ENCODE data around the gene WDR83. TPM values are rescaled to one million over a fixed set of nuclear protein-coding genes. Genes with fewer than 3 reads are reported as not detected.

WDR83 gene
- total and polyA plus RNA-seq, 10 of the 15 experiments (the other 5 are each of a cell fraction or from before 2014, with no cell fraction given), result 0.58 to 17.7 (median 10.8) TPM

DNA sequence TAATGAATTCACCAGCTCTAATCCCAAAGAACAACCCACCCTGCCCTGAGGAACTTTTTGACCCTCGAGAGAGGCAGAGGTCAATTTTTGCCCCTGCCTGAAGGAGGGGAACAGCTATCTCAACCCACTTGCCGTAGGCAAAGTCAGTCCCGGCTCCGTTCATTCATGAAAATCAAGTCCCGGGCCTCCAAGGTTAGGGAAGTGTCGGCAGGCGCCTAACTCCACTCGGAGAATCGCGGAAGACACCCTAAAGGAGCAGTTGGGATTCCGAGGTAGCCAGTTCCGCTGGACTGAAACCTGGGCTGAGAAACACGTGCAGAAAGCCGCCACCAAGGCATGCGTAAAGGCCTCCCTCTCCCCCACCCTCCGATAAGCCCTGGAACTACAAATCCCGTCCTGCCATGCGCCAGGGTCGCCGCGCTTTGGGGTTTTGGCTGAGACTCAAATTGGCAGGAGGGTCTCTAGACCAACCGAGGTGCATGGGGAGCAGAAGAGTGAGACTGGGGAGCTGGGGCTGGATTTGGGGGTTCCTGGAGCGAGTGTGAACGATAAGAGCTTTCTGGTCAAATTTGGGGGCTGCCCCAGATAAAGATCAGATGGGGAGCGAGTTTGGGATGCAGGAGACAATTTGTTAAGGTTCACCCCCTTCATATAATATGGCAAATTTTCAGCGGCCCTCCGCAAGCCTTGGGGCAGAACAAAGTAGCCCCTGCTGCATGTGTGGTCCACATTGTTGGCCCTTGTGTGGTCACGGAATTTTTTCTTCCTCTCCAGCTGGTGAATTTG lies 57.2 kb downstream of the WDR83 start, which contains the start of gene TNPO2 (continued):
- TF ChIP-seq, protein P1, sequence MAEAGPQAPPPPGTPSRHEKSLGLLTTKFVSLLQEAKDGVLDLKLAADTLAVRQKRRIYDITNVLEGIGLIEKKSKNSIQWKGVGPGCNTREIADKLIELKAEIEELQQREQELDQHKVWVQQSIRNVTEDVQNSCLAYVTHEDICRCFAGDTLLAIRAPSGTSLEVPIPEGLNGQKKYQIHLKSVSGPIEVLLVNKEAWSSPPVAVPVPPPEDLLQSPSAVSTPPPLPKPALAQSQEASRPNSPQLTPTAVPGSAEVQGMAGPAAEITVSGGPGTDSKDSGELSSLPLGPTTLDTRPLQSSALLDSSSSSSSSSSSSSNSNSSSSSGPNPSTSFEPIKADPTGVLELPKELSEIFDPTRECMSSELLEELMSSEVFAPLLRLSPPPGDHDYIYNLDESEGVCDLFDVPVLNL (IDR thresholded peaks at IDR 0.05; ENCODE audit: low read depth, low read length), result no peak
- TF ChIP-seq GATAD2B (conservative IDR thresholded peaks at IDR 0.05; ENCODE audit: low read depth) (peak; percentile 10; the same call in 1 of the 2 replicates), FOS (IDR thresholded peaks at IDR 0.05; ENCODE audit: borderline replicate concordance, extremely low read depth, insufficient read length) (no peak), SIX5 (IDR thresholded peaks at IDR 0.05; ENCODE audit: low read depth, low read length, severe bottlenecking) (peak; percentile 81), KAT2A (conservative IDR thresholded peaks at IDR 0.05; ENCODE audit: control insufficient read depth, low read depth, low read length) (no peak), NR2F1 (conservative IDR thresholded peaks at IDR 0.05) (peak; percentile 25; the same call in 1 of the 2 replicates), YY1 (IDR thresholded peaks at IDR 0.05; ENCODE audit: low read depth, low read length) (peak; percentile 70; the same call in 1 of the 2 replicates), SRF (IDR thresholded peaks at IDR 0.05; ENCODE audit: low read depth in 2 of 2, low read length in 2 of 2) (no peak), STAT1 (conservative IDR thresholded peaks at IDR 0.05) (no peak; the same call in 1 of the 2 replicates), RUNX3 (IDR thresholded peaks at IDR 0.05; ENCODE audit: low read length) (peak; percentile 71)
- TF ChIP-seq, protein P2, sequence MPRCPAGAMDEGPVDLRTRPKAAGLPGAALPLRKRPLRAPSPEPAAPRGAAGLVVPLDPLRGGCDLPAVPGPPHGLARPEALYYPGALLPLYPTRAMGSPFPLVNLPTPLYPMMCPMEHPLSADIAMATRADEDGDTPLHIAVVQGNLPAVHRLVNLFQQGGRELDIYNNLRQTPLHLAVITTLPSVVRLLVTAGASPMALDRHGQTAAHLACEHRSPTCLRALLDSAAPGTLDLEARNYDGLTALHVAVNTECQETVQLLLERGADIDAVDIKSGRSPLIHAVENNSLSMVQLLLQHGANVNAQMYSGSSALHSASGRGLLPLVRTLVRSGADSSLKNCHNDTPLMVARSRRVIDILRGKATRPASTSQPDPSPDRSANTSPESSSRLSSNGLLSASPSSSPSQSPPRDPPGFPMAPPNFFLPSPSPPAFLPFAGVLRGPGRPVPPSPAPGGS (IDR thresholded peaks at IDR 0.05; ENCODE audit: borderline replicate concordance, insufficient read depth, low read depth, low read length, poor library complexity, severe bottlenecking), result no peak
- TF ChIP-seq, protein P3, sequence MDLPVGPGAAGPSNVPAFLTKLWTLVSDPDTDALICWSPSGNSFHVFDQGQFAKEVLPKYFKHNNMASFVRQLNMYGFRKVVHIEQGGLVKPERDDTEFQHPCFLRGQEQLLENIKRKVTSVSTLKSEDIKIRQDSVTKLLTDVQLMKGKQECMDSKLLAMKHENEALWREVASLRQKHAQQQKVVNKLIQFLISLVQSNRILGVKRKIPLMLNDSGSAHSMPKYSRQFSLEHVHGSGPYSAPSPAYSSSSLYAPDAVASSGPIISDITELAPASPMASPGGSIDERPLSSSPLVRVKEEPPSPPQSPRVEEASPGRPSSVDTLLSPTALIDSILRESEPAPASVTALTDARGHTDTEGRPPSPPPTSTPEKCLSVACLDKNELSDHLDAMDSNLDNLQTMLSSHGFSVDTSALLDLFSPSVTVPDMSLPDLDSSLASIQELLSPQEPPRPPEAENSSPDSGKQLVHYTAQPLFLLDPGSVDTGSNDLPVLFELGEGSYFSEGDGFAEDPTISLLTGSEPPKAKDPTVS (IDR thresholded peaks at IDR 0.05; ENCODE audit: low read depth, low read length), result no peak
- TF ChIP-seq, protein P4, sequence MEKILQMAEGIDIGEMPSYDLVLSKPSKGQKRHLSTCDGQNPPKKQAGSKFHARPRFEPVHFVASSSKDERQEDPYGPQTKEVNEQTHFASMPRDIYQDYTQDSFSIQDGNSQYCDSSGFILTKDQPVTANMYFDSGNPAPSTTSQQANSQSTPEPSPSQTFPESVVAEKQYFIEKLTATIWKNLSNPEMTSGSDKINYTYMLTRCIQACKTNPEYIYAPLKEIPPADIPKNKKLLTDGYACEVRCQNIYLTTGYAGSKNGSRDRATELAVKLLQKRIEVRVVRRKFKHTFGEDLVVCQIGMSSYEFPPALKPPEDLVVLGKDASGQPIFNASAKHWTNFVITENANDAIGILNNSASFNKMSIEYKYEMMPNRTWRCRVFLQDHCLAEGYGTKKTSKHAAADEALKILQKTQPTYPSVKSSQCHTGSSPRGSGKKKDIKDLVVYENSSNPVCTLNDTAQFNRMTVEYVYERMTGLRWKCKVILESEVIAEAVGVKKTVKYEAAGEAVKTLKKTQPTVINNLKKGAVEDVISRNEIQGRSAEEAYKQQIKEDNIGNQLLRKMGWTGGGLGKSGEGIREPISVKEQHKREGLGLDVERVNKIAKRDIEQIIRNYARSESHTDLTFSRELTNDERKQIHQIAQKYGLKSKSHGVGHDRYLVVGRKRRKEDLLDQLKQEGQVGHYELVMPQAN (conservative IDR thresholded peaks at IDR 0.05), result peak; percentile 79; the same call in 1 of the 2 replicates
- TF ChIP-seq, protein P5, sequence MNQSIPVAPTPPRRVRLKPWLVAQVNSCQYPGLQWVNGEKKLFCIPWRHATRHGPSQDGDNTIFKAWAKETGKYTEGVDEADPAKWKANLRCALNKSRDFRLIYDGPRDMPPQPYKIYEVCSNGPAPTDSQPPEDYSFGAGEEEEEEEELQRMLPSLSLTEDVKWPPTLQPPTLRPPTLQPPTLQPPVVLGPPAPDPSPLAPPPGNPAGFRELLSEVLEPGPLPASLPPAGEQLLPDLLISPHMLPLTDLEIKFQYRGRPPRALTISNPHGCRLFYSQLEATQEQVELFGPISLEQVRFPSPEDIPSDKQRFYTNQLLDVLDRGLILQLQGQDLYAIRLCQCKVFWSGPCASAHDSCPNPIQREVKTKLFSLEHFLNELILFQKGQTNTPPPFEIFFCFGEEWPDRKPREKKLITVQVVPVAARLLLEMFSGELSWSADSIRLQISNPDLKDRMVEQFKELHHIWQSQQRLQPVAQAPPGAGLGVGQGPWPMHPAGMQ (IDR thresholded peaks at IDR 0.05; ENCODE audit: borderline replicate concordance), result no peak
- TF ChIP-seq, protein P6, sequence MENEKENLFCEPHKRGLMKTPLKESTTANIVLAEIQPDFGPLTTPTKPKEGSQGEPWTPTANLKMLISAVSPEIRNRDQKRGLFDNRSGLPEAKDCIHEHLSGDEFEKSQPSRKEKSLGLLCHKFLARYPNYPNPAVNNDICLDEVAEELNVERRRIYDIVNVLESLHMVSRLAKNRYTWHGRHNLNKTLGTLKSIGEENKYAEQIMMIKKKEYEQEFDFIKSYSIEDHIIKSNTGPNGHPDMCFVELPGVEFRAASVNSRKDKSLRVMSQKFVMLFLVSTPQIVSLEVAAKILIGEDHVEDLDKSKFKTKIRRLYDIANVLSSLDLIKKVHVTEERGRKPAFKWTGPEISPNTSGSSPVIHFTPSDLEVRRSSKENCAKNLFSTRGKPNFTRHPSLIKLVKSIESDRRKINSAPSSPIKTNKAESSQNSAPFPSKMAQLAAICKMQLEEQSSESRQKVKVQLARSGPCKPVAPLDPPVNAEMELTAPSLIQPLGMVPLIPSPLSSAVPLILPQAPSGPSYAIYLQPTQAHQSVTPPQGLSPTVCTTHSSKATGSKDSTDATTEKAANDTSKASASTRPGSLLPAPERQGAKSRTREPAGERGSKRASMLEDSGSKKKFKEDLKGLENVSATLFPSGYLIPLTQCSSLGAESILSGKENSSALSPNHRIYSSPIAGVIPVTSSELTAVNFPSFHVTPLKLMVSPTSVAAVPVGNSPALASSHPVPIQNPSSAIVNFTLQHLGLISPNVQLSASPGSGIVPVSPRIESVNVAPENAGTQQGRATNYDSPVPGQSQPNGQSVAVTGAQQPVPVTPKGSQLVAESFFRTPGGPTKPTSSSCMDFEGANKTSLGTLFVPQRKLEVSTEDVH (IDR thresholded peaks at IDR 0.05; ENCODE audit: low read depth, partially characterized antibody), result no peak
